Mesenteric fat pad (tissue), 1 donor: ENCODE measurements around the gene TAF3. TPM values are rescaled to one million over a fixed set of nuclear protein-coding genes. Genes with fewer than 3 reads are reported as not detected.

Experiments
- DNase-seq: peaks from one replicate; pipeline ENCODE4 v3.0.0-alpha.2; 2020; ENCODE audit warnings: low spot score
- total RNA-seq: library from RNA; stranded (reverse); fragmentation: NEBNext Ultra II Directional; extraction: Animal tissue kit (Norgen Biotek cat#: 25700); gene quantifications from one replicate; pipeline ENCODE4 v1.2.1, GENCODE V29; 2021
- donor health status: DM: yes; HTN: yes; CAD: no.

Gene TAF3
- total RNA-seq, 1 donor from 2014 or later = 8.3 TPM

GRCh38 chr10:8044908-8045725 is 226.8 kb downstream of the TAF3 start:
- peak; percentile 85 for DNase-seq

DNA sequence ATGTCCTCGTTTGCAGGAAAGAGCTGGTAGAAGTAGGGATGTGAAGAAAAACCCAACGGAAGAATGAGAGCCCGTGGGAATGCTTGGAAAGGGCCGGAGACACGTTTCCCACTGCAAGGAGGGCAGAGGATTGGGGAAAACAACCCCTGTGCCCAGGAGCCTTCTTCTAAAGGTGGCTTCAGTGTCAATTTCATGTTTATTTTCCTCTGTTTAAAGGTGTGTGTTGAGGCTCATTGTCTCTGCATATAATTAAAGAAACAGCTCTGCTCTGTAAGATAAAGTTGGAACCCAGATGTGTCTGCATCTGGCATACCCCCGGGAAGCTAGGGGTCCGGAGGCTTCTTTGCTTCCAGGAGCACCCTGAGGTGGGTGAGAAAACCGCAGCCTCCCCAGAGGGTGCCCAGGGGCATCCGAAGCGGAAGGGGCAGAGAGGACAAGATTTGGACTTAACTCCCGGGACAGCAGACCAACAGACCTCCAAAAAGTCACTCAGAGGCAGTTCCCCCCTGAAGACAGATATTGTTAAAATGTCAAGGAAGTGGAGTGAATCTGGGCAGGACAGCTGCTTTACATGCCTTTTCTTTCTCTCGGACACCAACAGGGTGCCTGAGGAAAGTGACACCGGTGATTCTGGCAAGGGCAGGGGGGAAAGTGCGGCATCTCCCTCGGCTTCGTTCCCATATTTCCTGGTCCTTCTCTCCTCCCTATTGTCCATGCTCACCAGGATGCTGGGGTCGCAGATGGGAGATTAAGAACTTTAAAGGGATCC is 227.6 kb downstream of the TAF3 start:
- peak; percentile 73 for DNase-seq

- no peak for DNase-seq
Observed at GRCh38 chr10:8047452-8048280, 229.4 kb downstream of the TAF3 start.

DNA sequence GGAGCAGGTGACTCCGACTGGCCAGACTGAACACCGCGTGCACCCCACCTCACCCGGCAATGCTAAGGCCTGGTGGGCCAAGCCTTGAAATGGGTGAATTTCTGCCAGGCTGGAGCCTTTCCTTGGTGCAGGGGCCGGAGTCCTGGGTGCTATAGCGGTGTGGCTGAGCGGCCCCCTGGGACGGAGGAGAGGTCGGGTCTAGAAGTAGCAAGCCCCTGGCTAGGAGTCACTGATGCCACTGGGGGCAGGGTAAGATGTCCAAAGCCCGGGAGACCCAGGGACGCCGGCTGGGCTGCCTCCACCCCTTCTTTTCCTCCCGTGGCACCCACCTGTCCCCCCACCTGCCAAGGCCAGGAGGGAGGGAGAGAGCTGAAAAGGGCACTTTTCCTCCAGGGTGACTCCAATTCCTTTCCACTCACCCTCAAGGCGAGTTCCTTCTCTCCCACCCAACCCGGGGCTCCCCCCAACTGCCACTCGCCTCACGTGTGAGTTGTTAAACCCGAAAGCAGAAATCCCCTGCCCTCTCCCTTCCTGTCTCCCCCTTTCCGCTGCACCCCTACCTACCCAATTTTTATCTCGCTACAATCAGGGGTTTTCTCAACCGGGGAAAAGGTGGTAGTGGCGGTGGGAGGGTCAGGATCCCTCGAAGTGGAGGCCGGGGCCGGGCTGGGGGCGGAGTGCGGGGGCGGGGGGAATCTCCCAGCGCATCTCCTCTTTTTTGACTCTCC is 230.1 kb downstream of the TAF3 start:
- DNase-seq = peak; percentile 64

DNA sequence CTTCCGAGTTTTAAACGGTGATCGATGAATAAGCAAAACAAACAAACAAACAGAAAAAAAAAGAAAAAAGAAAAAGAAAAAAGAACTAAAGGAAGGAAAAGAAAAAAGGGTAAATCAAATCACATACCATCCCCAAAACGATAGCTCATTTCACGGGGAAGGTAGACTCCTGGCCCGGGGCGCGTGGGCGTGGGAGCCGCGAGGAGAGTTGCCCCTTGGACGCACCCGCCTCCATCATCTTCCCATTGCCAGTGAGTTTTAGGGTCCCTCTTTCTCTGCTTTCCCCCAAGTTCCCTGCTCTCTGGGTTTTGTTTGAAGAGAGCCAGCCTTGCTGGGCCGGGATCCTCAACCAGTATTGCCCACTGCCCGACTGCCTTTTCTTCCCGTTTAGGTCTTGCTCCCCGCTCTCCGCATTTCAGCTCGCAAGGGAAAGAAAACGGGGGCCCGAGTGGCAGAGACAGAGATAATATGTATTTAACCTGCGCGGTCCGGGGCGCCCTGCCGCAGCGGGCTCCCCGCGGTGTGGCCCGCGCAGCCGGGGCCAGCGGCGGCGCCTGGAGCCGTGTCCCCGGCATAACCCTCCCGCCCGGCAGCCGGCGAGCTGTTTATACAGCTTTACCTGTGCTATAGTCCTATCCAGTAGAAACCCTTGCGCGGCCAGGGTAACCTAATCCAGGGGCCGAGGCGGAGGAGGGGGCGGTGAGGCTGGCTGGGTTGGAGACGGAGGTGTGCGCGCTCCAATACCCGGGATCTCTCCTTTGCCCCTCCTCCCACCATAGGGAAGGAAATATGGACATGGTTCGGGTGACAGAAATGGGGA is 230.9 kb downstream of the TAF3 start:
- peak; percentile 84 for DNase-seq

GRCh38 chr10:8049865-8050555 is 231.7 kb downstream of the TAF3 start:
- peak; percentile 85 for DNase-seq

DNA sequence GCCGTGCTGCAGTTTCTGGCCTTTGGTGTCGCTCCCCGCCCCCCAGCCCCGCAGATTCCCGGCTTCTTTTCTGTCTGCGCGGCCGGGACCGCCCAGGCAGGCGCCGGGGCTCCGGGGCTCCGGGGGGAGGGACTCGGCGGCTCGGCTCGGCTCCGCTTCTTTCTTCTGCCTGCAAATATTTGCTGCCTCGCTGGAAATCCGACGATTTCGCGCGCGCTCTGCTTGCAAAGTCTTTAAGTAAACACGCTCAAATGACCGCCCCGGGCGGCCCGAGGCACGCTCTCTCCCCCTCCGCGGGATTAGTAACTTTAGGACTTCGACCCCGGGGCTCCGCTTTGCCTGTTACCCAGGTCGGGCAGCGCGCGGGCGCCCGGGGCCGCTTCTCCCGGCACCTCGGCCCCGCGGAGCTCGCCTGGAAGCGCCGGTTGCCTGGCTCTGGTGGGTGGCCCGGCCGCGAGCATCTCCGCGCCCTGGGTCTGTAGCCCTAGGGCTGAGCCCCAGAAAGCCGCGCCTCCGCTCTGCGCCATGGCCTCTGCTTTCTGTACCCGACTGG is 232.3 kb downstream of the TAF3 start:
- peak; percentile 89 for DNase-seq

DNA sequence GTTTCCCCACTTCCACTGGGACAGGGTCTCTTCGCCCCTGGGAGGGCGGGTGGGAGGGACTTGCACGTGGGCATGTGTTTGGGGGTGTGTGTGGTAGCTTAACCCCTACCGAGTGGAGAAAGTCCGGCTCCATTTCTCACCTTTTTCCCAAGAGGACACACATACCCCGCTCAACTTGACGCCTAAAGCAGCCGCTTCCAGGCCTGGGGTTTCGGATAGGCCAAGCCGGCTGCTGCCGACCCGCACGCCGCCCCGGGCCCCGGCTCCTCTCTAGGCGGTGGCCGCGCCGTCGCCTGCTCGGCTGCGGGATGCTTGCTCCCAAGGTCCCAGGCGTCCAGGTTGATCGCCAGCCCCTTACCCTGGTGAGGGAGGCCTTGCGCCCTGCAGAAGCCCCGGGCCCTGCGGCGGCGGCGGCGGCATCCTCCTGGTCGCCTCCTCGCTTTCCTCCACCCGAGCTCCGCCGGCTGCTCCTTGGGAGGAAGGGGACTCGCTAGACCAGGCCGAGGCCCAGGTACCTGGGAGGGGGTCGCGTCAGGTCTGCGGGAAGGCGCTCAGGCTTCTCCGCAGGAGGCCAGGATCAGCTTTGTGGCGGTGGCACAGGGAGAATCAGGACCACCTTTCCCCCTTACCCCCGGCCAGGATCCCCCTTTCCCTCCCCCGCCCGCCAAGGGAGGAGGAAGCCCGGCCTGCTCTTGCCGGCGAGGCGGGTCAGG is 233.0 kb downstream of the TAF3 start:
- DNase-seq = peak; percentile 62

- peak; percentile 68 for DNase-seq
Observed at GRCh38 chr10:8051851-8052257, 233.5 kb downstream of the TAF3 start.

GRCh38 chr10:8052341-8052955 is 234.1 kb downstream of the TAF3 start:
- no peak for DNase-seq

- DNase-seq = no peak
Observed at GRCh38 chr10:8052956-8053445, 234.7 kb downstream of the TAF3 start.

DNA sequence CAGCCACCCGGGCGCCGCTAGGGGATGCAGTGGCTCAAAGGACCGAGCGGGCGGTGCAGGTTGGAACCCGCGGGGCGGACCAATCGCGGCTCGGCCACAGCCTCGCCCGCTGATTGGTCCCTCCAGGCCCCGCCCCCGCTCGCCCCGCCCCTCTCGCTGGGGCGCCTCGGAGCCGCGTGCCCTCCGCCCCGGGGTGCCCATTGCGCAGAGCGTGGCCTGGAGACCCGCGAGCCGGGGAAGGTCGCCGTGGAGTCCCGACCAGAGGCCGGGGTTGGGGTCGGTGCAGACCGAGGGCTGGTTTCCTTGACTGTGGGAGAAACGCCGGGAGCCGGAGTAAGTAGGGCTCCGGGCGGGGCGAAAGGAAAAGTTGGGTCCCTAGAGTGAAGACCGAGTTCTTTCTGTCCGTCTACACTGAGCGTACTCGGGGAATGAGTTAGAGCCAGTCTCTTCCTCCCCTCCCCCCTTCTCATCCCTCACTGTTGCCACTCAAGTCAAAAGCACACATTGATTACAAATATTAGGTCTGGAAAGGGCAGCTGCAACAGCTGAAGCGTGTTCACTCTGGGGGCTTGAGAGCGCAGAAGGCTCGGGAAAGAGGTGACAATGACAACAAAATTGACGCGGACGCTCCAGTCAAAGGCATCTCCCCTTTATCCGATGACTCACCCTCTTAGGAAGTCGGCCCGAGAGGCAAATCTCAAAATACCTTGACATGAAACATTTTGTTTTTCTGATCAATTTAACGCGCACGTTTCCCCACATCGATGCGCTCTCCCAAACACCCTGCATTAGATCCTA is 235.3 kb downstream of the TAF3 start:
- peak; percentile 90 for DNase-seq

DNA sequence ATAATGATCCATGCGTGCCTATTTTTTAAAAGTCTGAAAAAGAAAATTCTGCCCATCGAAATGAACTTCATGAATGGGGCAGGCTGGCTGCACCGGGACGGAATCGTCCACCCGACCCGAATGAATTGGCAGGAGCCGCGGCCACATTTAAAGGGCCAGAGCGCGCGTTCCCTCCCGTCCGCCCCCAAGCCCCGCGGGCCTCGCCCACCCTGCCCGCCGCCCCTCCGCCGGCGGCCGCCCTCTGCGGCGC is 235.9 kb downstream of the TAF3 start:
- peak; percentile 87 for DNase-seq

- DNase-seq = peak; percentile 79
Observed at GRCh38 chr10:8054494-8055407, 236.4 kb downstream of the TAF3 start, which contains the start of gene GATA3. TSS of gene GATA3 (plus strand) at chr10:8054688. CDS start at chr10:8055656, 968 bp downstream.

DNA sequence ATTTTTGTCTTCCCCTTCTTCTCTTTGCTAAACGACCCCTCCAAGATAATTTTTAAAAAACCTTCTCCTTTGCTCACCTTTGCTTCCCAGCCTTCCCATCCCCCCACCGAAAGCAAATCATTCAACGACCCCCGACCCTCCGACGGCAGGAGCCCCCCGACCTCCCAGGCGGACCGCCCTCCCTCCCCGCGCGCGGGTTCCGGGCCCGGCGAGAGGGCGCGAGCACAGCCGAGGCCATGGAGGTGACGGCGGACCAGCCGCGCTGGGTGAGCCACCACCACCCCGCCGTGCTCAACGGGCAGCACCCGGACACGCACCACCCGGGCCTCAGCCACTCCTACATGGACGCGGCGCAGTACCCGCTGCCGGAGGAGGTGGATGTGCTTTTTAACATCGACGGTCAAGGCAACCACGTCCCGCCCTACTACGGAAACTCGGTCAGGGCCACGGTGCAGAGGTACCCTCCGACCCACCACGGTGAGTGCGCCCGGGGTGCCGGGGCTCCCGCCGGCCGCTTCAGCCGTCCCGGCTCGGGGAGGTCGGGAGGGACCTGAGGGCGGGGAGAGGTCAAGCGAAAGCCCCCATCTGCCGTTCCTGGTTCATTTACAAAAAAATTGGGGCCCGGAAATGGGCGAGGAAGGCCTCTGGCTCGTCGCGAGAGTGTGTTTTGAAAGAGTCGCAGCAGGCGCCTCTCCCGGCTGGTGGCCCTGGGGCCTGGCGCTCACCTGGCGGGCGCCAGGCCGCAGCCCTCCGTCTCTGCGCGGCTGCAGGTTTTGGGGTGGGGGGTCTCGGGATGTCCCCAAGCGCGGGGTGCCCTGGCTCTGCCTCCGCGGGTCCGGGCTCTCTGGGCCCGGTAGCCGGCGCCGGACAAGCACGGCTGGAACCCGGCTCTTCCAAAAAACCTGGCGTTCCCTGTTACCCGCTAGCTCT is 237.4 kb downstream of the TAF3 start:
- DNase-seq = peak; percentile 88
